SK-N-SH treated with all-trans-retinoic acid at 6 μM for 48 hours (cell line): ENCODE results near the gene LSAMP.

Experiments used
- BACH2 ChIP-seq: fragments of 250-450 bp; sonication (Bioruptor Pico); IDR thresholded peaks from 2 replicates; pipeline ENCODE4 v1.9.0; 2021; ENCODE audit warnings: mild to moderate bottlenecking, borderline replicate concordance
- PPARA ChIP-seq: fragments of 250-450 bp; sonication (Bioruptor Pico); IDR thresholded peaks from 2 replicates; pipeline ENCODE4 v1.5.0; 2020; ENCODE audit warnings: mild to moderate bottlenecking, borderline replicate concordance
- TCF4 ChIP-seq: fragments of 250-450 bp; sonication (Bioruptor Pico); IDR thresholded peaks from 2 replicates; pipeline ENCODE4 v1.8.0; 2021; ENCODE audit warnings: mild to moderate bottlenecking, moderate library complexity, borderline replicate concordance
- TOX ChIP-seq: fragments of 250-450 bp; sonication (Bioruptor Pico); IDR thresholded peaks from 2 replicates; pipeline ENCODE4 v1.8.0; 2021; ENCODE audit warnings: mild to moderate bottlenecking, moderate library complexity, borderline replicate concordance
- ZC3H10 ChIP-seq: fragments of 250-450 bp; sonication (Bioruptor Pico); IDR thresholded peaks from 2 replicates; pipeline ENCODE4 v1.5.1; 2021; ENCODE audit warnings: mild to moderate bottlenecking, moderate library complexity
- ZFP3 ChIP-seq: fragments of 250-450 bp; sonication (Bioruptor Pico); IDR thresholded peaks from 2 replicates; pipeline ENCODE4 v1.5.0; 2020; ENCODE audit warnings: mild to moderate bottlenecking, moderate library complexity
- TF ChIP-seq, protein P1 (sequence below): fragments of 250-450 bp; sonication (Bioruptor Pico); IDR thresholded peaks from 2 replicates; pipeline ENCODE4 v1.5.1; 2020; ENCODE audit warnings: low read depth, mild to moderate bottlenecking, moderate library complexity
- TF ChIP-seq, protein P2 (sequence below): fragments of 250-450 bp; sonication (Bioruptor Pico); IDR thresholded peaks from 2 replicates; pipeline ENCODE4 v1.8.0; 2020; ENCODE audit warnings: mild to moderate bottlenecking, moderate library complexity, borderline replicate concordance
- TF ChIP-seq, protein P3 (sequence below): fragments of 250-450 bp; sonication (Bioruptor Pico); IDR thresholded peaks from 2 replicates; pipeline ENCODE4 v1.8.0; 2021; ENCODE audit warnings: low read depth, mild to moderate bottlenecking, moderate library complexity, borderline replicate concordance

DNA sequence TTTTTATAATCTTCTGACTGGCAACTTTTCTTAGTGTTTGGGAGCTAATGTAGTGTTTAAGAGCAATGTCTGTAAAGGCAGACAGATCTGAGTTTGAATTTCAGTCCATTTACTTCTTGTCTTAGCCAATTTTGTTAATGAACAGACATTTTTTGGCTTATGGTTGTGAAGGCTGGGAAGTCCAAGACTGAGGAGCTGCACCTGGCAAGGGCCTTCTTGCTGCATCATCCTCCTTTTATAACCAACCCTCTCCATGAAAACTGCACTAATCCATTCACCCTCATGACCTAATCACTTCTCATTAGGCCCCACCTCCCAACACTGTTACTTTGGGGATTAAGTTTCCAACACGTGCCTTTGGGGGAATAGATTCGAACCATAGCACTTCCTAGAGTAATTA, 657.5 kb downstream of the LSAMP start:
- TF ChIP-seq ZC3H10 (no peak), BACH2 (CRISPR knock-in tag) (no peak), PPARA (CRISPR knock-in tag) (no peak), ZFP3 (CRISPR knock-in tag) (no peak), TOX (CRISPR knock-in tag) (no peak), TCF4 (no peak)
- TF ChIP-seq, protein P1, sequence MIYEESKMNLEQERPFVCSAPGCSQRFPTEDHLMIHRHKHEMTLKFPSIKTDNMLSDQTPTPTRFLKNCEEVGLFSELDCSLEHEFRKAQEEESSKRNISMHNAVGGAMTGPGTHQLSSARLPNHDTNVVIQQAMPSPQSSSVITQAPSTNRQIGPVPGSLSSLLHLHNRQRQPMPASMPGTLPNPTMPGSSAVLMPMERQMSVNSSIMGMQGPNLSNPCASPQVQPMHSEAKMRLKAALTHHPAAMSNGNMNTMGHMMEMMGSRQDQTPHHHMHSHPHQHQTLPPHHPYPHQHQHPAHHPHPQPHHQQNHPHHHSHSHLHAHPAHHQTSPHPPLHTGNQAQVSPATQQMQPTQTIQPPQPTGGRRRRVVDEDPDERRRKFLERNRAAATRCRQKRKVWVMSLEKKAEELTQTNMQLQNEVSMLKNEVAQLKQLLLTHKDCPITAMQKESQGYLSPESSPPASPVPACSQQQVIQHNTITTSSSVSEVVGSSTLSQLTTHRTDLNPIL (CRISPR knock-in tag), result no peak
- TF ChIP-seq, protein P2, sequence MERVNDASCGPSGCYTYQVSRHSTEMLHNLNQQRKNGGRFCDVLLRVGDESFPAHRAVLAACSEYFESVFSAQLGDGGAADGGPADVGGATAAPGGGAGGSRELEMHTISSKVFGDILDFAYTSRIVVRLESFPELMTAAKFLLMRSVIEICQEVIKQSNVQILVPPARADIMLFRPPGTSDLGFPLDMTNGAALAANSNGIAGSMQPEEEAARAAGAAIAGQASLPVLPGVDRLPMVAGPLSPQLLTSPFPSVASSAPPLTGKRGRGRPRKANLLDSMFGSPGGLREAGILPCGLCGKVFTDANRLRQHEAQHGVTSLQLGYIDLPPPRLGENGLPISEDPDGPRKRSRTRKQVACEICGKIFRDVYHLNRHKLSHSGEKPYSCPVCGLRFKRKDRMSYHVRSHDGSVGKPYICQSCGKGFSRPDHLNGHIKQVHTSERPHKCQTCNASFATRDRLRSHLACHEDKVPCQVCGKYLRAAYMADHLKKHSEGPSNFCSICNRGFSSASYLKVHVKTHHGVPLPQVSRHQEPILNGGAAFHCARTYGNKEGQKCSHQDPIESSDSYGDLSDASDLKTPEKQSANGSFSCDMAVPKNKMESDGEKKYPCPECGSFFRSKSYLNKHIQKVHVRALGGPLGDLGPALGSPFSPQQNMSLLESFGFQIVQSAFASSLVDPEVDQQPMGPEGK (CRISPR knock-in tag), result no peak
- TF ChIP-seq, protein P3, sequence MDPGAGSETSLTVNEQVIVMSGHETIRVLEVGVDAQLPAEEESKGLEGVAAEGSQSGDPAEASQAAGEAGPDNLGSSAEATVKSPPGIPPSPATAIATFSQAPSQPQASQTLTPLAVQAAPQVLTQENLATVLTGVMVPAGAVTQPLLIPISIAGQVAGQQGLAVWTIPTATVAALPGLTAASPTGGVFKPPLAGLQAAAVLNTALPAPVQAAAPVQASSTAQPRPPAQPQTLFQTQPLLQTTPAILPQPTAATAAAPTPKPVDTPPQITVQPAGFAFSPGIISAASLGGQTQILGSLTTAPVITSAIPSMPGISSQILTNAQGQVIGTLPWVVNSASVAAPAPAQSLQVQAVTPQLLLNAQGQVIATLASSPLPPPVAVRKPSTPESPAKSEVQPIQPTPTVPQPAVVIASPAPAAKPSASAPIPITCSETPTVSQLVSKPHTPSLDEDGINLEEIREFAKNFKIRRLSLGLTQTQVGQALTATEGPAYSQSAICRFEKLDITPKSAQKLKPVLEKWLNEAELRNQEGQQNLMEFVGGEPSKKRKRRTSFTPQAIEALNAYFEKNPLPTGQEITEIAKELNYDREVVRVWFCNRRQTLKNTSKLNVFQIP (CRISPR knock-in tag), result no peak
